ENCODE data around the gene IRF4.

IRF4 gene

DNA sequence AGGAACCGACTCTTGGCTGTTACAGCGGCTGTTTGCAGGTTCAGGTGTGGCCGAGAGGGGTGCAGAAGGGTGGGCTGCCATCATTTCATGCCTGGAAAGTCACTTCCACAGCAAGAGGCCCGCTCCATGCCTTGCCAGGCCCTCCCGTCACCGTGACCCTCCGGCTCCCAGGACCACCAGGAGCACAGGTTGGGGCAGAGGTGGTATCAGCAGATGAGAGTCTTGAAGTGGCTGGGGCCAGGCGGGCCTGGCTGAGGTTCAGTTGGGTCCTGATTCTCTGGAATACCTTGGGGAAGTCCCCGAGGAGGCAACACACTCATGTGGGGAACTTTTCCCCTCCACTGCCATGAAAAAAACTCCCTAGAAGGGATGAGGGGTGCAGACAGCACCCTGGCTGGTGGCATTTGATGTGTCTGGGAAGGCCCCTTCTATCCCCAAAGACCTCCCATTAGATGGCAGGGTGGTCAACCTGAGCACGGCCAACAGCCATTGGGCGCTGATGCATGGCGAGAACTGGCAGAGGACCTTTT is 34.2 kb upstream of the IRF4 start:
- Histone ChIP-seq H3K36me3 (ENCODE audit: insufficient read depth, low read length) (no peaks in the 10 kb centered on the region), H3K4me2 (ENCODE audit: low read depth, low read length, poor library complexity, severe bottlenecking) (no peak overlapping the region), H3K9me2 (replicated peaks; ENCODE audit: low read depth, low read length) (no peaks in the 10 kb centered on the region), H4K20me1 (ENCODE audit: insufficient read depth, low read length, poor library complexity, severe bottlenecking) (no peaks in the 10 kb centered on the region), H3K27me3 (ENCODE audit: insufficient read depth, low read length, poor library complexity, severe bottlenecking) (no peaks in the 10 kb centered on the region), H3K79me2 (ENCODE audit: insufficient read depth, low read length) (no peaks in the 10 kb centered on the region), H3K9ac (ENCODE audit: low read depth, low read length, poor library complexity, severe bottlenecking) (peak overlapping the region; percentile 12), H3K4me3 (ENCODE audit: low read length, poor library complexity, severe bottlenecking) (no peak overlapping the region), H3K4me1 (ENCODE audit: insufficient read depth, low read length, poor library complexity, severe bottlenecking) (peaks cover 29% of the 10 kb centered on the region), H3K9me3 (ENCODE audit: insufficient read depth, low read depth, low read length) (no peaks in the 10 kb centered on the region), H2AFZ (ENCODE audit: low read length) (no peak overlapping the region), H3F3A (ENCODE audit: low read depth) (no peaks in the 10 kb centered on the region)
- TF ChIP-seq, protein P1, sequence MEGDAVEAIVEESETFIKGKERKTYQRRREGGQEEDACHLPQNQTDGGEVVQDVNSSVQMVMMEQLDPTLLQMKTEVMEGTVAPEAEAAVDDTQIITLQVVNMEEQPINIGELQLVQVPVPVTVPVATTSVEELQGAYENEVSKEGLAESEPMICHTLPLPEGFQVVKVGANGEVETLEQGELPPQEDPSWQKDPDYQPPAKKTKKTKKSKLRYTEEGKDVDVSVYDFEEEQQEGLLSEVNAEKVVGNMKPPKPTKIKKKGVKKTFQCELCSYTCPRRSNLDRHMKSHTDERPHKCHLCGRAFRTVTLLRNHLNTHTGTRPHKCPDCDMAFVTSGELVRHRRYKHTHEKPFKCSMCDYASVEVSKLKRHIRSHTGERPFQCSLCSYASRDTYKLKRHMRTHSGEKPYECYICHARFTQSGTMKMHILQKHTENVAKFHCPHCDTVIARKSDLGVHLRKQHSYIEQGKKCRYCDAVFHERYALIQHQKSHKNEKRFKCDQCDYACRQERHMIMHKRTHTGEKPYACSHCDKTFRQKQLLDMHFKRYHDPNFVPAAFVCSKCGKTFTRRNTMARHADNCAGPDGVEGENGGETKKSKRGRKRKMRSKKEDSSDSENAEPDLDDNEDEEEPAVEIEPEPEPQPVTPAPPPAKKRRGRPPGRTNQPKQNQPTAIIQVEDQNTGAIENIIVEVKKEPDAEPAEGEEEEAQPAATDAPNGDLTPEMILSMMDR (conservative IDR thresholded peaks at IDR 0.05; ENCODE audit: low read length): no peak
- TF ChIP-seq EZH2phosphoT487 (IDR thresholded peaks at IDR 0.05; ENCODE audit: borderline replicate concordance): no peak

DNA sequence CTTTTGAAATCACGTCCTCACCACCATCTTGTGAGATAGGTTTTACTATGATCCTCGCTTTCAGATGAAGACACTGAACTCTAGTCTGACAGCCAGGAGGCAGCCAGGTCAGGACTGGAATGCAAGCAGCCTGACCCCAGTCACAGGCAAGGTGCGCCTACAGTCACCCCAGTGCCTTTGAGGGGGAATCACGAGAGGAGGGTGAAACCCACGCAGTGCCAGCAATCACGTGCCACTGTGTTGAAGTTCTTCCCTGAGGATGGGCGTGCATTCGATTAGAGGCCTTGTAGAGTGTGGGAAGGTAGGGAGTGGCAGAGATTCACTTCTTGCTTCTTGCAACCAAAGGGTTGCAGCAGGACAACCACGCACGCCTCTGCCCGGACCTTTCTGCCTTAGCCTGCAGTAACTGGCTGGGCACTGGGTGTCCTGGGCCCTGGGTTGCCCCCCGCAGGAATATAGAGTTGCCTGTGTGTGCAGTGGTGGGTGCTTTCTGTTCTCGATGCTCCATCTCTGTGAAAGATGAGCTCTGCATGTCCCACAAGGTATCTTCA is 33.7 kb upstream of the IRF4 start:
- no peaks in the 10 kb centered on the region for H3K27me3 ChIP-seq (ENCODE audit: insufficient read depth, low read length, poor library complexity, severe bottlenecking)

DNA sequence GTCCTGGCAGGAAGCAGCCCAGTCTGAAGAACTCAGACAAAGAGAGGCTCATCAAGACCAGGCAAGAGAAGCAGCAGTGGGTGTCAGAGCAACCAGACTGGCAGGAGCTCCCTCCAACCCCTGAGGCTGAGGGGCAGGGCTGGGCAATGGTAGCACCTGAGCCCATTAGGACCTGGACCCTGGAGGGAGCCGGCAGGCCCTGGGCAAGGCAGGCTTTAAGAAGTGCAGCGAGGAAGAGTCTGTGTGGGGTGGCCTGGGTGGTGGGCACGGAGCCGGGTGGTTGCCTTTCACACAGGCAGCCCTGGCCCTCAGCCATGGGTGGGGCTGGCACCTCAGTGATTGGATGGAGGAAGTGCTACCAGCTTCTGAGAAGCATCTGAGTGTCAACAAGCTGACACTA is 33.1 kb upstream of the IRF4 start:
- Histone ChIP-seq H3K4me2 (ENCODE audit: low read depth, low read length, poor library complexity, severe bottlenecking) (no peak overlapping the region), H3K27me3 (ENCODE audit: insufficient read depth, low read length, poor library complexity, severe bottlenecking) (no peaks in the 10 kb centered on the region), H3K9me2 (replicated peaks; ENCODE audit: low read depth, low read length) (no peaks in the 10 kb centered on the region), H3F3A (ENCODE audit: low read depth) (no peaks in the 10 kb centered on the region), H3K9ac (ENCODE audit: low read depth, low read length, poor library complexity, severe bottlenecking) (no peak overlapping the region), H3K79me2 (ENCODE audit: insufficient read depth, low read length) (no peaks in the 10 kb centered on the region), H4K20me1 (ENCODE audit: insufficient read depth, low read length, poor library complexity, severe bottlenecking) (no peaks in the 10 kb centered on the region), H3K4me1 (ENCODE audit: insufficient read depth, low read length, poor library complexity, severe bottlenecking) (peaks cover 18% of the 10 kb centered on the region), H3K36me3 (ENCODE audit: insufficient read depth, low read length) (no peaks in the 10 kb centered on the region), H2AFZ (ENCODE audit: low read length) (no peak overlapping the region), H3K9me3 (ENCODE audit: insufficient read depth, low read depth, low read length) (no peaks in the 10 kb centered on the region; the same call in 1 of the 2 replicates), H3K4me3 (ENCODE audit: low read length, poor library complexity, severe bottlenecking) (no peak overlapping the region)
- TF ChIP-seq, protein P1 (conservative IDR thresholded peaks at IDR 0.05; ENCODE audit: low read length): no peak
- no peak for TF ChIP-seq EZH2phosphoT487 (IDR thresholded peaks at IDR 0.05; ENCODE audit: borderline replicate concordance)

More for the DNA sequence above, 33.7 kb upstream of the IRF4 start:
- no peak overlapping the region for H3K4me3 ChIP-seq (ENCODE audit: low read length, poor library complexity, severe bottlenecking)
- H4K20me1 ChIP-seq (ENCODE audit: insufficient read depth, low read length, poor library complexity, severe bottlenecking): no peaks in the 10 kb centered on the region
- no peak overlapping the region for H3K9ac ChIP-seq (ENCODE audit: low read depth, low read length, poor library complexity, severe bottlenecking)
- no peaks in the 10 kb centered on the region for H3K79me2 ChIP-seq (ENCODE audit: insufficient read depth, low read length)
- H2AFZ ChIP-seq (ENCODE audit: low read length): no peak overlapping the region
- H3F3A ChIP-seq (ENCODE audit: low read depth): no peaks in the 10 kb centered on the region
- TF ChIP-seq, protein P1 (conservative IDR thresholded peaks at IDR 0.05; ENCODE audit: low read length): no peak
- no peak for TF ChIP-seq EZH2phosphoT487 (IDR thresholded peaks at IDR 0.05; ENCODE audit: borderline replicate concordance)
- H3K4me2 ChIP-seq (ENCODE audit: low read depth, low read length, poor library complexity, severe bottlenecking): no peak overlapping the region
- H3K36me3 ChIP-seq (ENCODE audit: insufficient read depth, low read length): no peaks in the 10 kb centered on the region
- no peaks in the 10 kb centered on the region for H3K9me2 ChIP-seq (replicated peaks; ENCODE audit: low read depth, low read length)
- no peaks in the 10 kb centered on the region for H3K9me3 ChIP-seq (ENCODE audit: insufficient read depth, low read depth, low read length)
- H3K4me1 ChIP-seq (ENCODE audit: insufficient read depth, low read length, poor library complexity, severe bottlenecking): peaks cover 24% of the 10 kb centered on the region

Measured in Loucy (cell line).